DND-41 (cell line): ENCODE measurements around the gene SMARCD2.

Experiments used
- CTCF ChIP-seq: IDR thresholded peaks from 2 replicates; pipeline ENCODE4 v1.5.1; 2012; ENCODE audit warnings: borderline replicate concordance, low read length, moderate library complexity, mild to moderate bottlenecking; ENCODE audit not compliant: poor library complexity, severe bottlenecking; ENCODE audit errors: extremely low read depth
- EZH2 ChIP-seq: IDR thresholded peaks from 3 replicates; pipeline ENCODE4 v1.6.1; 2012; ENCODE audit warnings: borderline replicate concordance, low read depth, mild to moderate bottlenecking, moderate library complexity, low read length, inconsistent platforms; ENCODE audit not compliant: severe bottlenecking

GRCh38 chr17:63786117-63786516 lies 56.4 kb downstream of the SMARCD2 start:
- TF ChIP-seq CTCF (no peak), EZH2 (no peak)
